CD4-positive, alpha-beta T cell treated with Interleukin-10 for 1 hour (primary cell): ENCODE measurements around the gene NCAPD3.
A peak's percentile ranks its signal among the peaks of the same experiment; 100 is the strongest.

Experiments used
- DNase-seq: peaks from one replicate; pipeline ENCODE4 v3.0.0-alpha.2; 2020

Gene NCAPD3

DNA sequence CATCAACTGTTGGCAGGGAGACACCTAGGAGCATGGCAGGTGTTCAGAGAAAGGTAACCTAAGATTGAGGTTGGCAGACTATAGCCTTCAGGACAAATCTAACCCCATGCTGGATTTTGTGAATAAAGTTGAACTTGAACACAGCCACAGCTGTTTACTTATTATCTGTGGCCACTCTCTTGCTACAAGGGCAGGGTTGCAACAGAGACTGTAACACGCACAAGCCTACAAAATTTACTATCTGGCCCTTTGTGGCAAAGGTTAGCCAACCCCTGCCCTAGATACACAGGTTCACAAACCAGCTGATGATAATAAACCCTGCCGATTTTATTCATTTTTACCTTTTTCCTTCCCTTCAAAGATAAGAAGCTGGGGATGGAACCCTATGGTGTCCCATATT lies 26.9 kb upstream of the NCAPD3 start:
- no peak for DNase-seq

DNA sequence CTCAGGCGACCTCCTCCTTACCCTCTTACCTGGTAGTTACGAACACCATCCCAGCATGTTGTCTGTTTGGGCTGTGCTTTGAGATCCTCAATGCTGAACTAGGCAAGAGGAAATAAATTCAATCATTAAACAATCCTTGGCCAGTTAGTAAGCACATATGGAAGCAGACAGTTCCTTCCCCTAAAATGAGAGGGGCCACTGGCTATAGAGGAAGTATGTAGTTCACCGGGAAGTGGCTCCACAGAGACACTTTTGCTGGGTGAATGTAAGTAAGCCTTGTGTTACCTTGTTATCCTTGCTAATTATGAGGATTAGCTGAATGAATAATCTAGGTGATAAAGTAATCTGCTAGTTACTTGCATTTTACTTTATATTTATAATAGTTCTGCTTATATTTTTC lies 26.5 kb upstream of the NCAPD3 start:
- DNase-seq, result no peak

DNA sequence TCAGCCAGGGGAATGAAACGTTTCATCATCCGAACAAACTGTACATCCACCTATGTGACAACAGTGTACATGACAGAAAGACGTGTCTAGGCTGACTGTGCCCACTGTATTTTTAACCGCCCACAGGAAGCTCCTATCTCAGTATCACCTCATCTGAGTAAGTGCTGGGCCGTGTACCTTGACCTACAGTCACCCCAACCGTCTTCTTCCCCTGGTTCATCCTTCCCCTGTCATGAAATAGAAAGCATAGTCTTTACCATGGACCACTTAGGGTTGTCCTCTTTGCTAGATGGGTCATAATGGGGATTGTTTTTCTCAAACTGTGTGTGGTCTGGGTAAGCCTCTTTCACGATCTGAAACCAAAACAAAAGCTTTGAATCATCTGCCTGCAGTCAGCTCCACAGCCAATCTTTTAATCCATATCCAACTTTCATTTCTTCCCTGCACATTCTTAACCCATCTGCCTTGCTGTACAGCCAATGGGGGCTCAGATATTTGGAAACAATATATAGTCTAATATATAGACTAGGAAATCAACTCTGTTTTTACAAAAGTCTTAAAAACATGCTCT lies 25.2 kb upstream of the NCAPD3 start:
- no peak for DNase-seq

DNA sequence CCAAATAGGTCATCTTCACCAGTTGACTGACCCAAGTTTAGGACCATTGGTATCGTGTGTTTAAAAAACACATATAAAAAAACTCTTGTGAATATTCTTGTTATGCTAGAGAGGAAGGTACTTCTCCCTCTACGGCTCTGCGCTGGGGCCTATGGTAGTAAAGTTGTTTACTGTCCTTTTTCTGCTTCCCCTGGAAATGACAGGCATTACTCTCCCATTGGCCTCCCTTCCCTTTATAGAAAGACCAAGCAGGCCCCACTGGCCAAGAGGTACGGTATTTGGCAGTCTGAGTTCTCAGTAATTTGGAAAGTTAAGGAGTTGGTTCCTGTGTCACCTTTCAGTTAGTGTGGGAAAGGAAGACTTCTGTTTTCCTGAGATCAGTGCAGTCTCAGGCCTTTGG lies 22.9 kb upstream of the NCAPD3 start:
- no peak for DNase-seq

DNA sequence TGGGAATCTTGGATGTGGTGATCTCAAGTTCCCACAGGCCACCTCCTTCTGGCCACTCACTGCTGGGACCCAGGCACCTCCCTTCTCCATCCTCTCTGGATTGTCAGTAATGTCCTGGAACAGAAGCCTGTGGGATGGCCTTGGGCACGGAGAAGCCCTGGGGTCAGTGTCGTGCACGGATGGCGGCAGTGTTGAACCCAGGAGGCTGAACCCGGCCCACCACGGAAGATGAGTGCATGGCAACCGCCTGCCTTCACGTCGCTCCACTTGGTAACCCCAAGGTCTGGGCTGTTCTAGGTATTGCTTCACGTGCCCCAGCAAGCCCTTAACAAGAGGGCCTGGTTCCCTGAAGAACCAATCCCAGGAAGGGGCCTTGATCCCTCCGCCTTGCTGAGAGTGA lies 22.3 kb upstream of the NCAPD3 start:
- DNase-seq, result no peak

DNA sequence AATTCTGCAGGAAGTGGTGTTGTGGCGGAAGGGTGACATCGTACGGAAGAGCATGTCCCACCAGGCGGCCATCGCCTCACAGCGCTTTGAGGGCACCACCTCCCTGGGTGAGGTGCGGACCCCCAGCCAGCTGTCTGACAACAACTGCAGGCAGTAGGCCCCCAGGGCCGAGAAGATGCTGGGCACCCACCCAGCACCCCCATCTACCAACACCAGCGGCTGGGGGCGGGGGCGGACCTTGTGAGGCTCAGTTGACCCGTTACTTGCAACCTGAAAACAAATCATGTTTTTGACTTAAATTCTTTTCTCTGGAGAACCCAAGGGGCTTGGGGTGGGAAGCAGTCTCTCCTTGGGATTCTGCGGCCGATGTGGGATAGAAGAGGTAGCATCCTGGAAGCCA lies 21.7 kb upstream of the NCAPD3 start:
- no peak for DNase-seq

DNA sequence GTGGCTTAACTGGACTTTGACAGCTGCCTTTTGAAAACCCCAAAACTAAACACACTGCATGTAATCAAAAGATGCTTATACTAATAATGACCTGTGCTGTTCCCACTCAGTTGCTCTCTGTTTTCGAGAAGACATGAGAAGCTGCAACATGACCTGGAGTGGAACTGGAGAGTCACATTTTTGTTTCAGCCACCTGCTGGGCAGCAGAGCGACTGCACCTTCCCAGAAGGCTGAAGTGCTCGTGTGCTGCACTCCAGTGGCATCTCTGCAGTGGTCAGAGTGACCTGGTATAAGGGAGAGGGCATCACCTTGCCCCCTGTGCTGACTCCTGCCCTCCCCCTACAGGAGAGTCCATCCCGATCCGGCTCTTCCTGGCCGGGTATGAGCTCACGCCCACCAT lies 20.8 kb upstream of the NCAPD3 start:
- peak; percentile 32 for DNase-seq

DNA sequence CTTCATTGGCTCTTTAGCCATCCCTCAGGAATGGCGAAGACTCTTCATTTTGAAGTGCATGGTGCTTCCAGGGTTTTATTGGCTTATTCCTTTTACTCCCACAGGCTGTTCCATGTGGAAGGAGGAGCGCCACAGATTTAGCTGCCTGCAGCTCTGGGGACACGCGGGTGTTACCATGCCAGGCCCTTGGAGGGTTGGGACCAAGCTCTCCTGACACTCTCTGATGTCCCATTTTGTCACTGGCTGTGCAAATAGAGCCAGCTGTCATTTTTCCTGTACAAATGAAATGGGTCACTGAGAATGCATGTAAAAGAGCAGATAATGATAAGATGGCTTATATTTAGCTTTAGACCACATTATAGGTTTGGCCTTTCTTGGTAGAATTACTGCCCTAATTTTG lies 20.1 kb upstream of the NCAPD3 start:
- DNase-seq, result no peak

DNA sequence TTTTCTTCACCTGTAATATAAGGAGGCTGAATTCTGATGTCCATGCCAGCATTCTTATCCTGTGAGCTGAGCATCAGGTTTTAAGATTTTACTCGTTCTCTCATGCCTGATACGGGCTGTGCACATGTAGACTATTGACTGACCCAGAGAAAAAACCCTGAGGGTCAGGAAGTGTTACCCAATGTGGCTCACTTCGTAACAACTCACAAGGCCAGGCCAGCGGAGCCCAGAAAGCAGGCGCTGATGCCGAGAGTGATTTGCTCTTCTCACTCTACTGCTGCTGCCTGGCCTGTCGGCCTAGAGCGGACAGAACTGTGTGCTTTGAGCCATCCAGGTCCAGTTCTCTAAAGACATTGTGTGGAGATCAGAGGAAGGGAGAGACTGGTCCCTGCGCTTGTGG lies 18.6 kb upstream of the NCAPD3 start:
- DNase-seq, result no peak

DNA sequence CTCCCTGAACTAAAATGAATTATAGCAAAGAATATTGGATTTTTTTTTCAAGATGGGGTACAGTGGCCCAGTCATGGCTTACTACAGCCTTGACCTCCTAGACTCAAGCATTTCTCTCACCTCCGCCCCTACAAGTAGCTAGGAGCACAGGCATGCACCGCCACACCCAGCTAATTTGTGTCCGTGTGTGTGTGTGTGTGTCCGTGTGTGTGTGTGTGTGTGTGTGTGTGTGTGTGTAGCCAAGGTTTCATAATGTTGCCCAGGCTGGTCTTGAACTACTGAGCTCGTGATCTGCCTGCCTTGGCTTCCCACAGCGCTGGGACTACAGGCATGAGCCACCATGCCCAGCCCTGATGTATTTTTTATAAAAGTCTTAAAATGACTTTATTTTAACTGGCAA lies 16.8 kb upstream of the NCAPD3 start:
- no peak for DNase-seq

DNA sequence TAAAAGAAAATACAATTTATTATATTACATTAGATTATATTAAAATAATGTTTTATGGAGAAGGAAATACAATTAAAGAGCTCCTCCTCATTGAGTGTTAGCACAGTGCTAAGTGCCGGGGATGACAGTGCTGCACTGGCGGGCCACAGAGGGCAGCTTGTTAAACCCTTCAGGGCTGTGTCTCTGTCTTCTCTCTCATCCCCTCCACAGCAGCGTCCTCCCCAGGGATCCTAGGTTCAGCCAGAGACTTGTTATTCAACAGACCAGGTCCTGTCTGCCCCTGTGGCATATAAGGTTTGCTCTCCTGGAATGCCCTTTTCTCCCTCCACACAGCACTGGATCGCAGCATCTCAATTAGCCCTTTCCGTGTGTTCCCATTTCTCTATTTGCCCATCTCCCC lies 15.2 kb upstream of the NCAPD3 start:
- no peak for DNase-seq

DNA sequence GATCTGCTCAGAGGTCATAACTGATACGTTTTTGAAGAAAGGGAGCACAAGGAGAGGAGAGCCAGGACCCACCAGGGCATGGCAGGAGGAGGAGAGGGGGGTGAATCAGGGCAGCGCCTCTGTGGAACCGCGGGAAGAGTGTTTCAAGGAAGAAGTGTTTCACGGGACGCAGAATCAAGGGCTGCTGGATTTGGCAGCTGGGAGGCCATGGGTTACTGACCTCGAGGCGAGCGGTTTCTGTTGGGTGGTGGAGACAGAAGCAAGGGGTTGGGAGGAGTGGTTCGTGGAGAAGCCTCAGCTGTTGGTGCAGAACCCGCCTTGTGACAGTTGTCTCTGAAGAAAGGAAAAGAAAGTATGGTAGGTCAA lies 13.8 kb upstream of the NCAPD3 start:
- no peak for DNase-seq

DNA sequence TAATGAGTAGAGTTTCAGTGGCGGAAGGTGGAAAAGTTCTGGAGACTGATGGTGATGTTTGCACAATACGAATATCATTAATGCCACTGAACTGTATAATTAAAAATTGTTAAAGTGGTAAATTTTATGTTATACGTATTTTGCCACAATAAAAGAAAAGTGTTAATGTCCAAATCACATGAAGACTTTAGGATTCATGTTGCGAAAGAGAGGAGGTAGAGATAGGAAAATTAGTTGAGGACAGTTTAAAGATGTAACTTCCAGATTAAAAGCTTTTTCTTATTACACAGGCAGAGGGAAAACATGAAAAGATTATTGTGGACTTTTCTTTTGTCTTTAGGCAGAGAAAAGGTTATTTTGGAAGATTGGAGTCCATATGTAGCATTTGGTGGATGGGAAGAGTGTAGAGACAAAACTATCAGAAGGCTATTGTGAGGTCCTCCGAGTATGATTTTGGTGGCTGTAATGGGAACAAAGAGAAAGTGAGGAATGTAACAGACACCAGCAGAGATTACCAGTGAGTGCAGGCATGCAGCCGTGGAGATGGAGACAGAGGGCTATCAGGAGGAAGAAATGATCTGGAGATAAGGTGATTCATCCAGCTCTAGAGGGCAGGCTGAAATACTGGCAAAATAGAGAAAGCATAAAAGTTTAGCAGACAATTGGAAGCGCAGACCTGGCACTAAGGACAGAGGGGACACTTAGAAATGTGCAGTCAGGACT lies 13.2 kb upstream of the NCAPD3 start:
- no peak for DNase-seq

DNA sequence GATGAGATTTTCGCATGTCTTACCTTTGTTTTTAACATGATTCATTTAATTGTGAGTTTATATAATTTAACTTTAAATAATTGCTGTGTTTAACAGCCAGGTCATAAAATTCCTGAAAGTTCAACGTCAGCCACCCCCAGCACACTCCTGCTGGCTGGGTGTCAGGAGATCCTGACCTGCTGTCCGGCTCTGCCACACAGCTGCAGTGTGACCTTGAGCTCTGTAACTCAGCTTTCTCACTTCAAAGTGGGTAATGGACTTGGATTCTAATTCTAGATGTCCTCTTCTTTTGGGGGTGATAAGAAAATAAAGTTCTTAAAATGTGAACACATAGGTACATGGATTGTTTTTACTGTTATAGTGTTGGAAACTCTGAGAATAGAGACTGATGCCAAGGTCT lies 11.6 kb upstream of the NCAPD3 start:
- no peak for DNase-seq

DNA sequence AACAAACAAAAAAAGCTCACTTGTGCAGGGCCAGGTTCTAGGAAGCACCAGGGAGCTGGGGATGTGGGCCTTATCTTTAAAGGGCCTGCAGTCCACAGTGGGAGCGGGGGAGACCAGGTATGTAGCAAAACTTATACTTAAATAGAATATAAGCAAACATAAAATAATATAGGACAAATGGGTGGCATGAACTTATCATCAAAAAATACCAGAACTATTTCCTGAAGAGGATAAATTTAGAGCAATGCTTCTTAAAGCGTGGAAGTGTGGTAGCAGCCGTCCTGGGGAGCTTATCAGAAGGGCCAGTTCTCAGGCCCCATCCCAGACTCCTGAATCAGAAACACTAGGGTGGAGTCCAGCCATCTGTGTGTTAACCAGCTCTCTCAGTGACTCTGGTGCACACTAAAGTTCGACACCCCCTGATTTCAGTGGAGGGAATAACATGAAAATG lies 10.0 kb upstream of the NCAPD3 start:
- no peak for DNase-seq

DNA sequence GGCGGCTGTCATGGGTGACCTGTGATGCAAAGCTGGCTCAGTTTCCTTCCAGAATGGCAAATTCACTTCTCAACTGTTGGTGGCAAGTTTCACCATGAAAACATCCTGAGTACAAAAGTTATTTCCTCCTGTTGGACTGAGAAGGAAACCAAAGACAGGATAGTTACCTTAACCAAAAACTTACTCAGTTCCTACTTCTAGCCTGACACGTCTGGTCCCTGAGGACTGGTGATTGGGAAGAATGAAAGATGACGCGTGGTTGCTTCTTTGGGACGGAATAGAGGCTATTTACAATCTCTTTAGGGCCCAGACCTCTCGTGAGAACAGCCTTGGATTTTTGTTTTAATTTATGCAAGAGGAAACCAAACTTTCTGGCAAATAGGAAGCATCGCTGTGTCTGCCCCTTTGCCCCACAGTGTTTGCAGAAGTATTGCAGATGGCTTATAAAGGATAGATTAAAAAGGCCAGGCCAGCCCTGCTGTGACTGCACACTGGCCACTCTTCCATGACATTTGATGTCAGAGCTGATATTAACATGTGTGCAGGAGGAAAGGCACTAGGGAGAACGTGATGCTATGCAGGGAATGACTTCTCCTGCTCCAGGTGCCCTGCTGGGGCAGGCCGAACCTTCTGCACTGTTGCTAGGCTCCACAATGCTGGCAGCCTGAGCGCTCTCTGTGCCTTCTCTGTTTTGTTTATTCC lies 8.3 kb upstream of the NCAPD3 start:
- DNase-seq, result no peak

DNA sequence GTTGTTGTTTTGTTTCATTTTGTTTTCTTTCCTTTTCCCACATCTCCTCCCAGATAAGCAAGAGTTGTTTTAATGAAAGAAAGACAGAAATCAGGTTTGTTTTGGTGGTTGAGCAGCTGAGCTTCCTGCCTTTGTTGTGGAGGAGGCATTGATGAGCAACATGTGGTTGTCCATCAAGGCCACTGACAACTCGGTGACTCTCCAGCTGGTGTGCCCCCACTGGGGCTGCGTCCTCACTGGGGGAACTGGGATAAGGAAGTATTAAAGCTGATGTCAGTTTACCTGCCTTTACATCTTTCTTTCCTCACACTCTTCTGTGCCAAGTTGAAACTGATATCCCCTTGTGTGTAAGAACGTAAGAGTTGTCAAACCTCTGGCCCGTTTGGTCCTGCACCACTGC lies 6.6 kb upstream of the NCAPD3 start:
- DNase-seq, result no peak

DNA sequence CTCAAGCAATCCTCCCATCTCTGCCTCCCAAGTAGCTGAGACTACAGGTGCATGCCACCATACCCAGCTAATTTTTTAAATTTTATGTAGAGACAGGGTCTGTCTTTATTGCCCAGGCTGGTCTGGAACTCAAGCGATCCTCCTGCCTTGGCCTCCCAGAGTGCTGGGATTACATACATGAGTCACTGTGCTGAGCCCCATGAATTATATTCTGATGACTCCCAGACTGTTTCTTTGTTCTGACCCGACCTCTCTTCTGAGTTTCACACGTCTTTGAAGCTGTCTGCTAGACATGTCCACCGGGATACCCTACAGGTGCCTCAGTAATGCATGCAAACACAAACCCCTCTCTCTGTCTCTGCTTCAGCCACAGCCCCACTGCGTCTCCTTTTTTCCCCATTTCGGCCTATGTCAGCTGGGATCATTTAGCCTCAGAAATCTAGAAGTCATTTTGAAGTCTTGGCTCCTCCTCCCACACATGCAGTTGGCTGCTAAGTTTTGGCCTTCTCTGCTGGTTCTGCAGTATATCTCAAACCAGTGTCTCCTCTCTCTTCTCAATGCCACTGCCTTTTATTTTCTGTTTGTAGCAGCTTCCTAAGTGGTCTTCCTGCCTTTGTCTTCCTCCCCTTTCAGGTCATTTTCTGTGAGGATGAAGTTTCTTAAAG lies 5.5 kb upstream of the NCAPD3 start:
- DNase-seq, result no peak

DNA sequence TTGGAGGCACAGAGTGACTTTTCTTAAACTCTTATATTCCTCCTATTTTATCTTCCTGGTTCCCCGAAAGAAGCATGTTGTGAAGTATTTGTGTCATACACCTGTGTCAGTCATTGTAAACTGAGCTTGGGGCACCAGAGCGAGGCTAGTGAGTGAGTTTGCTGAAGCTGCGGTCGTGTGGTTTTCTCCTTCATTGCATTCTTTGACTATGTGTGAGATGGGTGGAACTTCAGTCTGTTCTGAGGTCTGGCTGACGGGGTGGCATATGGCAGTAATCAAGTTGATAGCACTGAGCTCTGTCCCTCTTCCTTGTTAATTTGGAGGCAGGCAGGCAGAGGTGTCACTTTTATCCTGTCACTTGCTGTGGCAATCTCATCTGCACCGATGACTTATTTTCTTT lies 4.9 kb upstream of the NCAPD3 start:
- peak; percentile 44 for DNase-seq

DNA sequence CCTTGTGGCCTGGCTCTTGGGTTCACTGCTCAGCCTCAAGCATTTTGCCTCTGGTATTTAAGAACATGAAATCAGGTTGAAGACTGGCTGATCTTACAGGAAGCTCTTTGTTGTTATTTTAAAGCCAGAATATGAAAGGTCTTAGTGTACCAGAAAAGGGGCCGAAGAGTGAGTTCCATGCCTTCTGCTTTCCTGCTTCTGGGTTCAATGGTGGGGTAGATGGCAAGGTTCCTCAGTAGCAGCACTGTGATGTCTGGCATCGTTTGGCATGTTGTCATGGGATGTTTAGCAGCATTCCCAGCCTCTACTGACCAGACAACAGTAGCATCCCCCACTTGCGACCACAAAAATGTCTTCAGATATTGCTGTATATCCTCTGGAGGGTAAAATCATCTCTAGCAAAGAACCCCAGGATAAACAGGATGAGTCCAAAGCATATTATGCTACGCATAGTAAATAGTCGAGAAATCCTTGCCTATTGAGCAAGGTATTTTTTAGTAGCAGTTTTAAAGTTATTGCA lies 3.1 kb upstream of the NCAPD3 start:
- DNase-seq, result no peak

DNA sequence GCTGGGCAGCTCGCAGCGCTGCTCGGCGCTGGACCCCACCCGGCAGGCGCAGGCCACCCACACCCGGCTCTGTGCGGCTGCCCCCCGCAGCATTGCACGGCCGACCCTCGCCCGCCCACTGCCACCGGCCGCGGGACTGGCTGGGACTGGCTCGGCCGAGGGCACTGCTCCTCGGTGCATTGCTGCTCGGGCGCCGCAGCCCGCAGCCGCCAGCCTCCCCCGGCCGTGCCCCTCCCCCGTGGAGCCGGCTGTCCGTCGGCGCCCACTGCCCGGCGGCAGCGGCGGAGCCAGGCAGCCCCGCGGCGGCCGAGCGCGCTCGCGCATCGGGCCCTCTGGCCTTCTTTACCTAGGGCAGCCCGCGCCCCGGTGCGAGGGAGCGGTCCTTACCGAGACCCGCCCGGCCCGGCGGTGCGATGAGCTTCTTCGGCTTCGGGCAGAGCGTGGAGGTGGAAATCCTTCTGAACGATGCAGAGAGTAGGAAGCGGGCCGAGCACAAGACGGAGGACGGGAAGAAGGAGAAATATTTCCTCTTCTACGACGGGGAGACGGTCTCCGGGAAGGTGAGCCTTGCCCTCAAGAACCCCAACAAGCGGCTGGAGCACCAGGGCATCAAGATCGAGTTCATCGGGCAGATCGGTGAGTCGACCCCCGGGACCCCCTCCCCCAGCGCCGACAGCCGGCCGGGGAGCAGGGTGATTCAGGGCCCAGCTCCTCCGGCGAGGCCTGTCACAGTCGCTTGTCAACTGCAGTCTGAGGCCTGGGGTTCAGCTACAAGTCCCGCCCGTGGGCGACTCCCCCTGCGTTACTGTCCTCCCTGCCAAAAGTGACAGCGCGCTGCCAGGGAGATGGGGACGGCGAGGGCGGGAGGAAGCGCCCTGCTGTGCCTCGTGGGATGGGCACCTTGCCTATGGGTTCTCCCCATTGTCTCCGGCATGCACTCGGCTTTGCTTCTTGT lies 1.2 kb upstream of the NCAPD3 start:
- DNase-seq, result peak; percentile 46

DNA sequence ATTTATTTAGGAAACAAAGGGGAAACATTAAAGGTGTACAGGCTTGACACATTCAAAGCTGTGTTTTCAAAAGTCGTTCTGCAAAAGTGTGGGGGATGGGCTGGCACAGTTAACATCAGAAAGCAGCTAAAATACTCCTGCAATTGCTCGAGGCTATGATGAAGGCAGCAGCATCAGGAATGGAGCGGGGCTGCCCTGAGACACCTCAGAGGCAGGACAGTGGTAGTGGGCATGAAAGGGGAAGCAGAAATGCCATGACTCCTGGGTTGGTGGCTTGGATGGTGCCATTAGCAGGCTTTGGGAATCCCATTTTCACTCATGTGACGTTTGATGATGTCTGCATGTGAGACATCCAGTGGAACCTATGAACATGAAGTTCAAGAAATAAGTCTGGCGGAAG lies 646 bp downstream of the NCAPD3 start:
- no peak for DNase-seq

DNA sequence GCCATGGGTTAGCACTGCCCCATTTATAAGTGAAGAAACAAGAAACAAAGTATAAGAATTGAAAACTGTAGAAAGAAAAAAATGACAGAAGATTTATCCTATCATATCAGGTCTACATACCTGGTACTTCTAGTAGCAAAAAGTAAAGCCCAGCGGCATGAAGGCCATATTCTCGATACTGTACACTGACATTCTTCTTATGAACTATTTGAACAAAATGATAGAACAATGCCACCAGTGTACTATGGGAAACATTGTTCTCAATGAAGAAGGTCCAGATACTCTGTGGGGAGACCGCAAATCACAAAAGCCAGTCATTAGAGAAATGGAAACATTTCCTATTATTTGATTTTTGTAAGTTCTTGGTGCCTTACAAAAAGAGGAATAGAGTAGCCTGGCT lies 7.0 kb downstream of the NCAPD3 start:
- DNase-seq, result no peak
